IMR-90 (cell line): ENCODE data around the gene SNX32. TPM values are rescaled to one million over a fixed set of nuclear protein-coding genes. Genes with fewer than 3 reads are reported as not detected.

ENCODE experiments used
- ATAC-seq: fragments of 200-7000 bp; cut with Tn5 transposase; 2 replicates; pipeline ENCODE4 v1.9.1; 2020; ENCODE audit warnings: low read depth, mild to moderate bottlenecking, moderate library complexity
- Bru-seq: library from RNA; stranded (reverse); fragments of 400-500 nt; gene quantifications from one replicate; lab custom pipeline; 2021; lab: Mats Ljungman, UMichigan
- BruChase-seq, 2 experiments: library from RNA; stranded (reverse); fragments of 400-500 nt; gene quantifications; one replicate each; lab custom pipeline; 2021; lab: Mats Ljungman, UMichigan
- BruUV-seq: library from RNA; stranded (reverse); fragments of 400-500 nt; replicated peaks from 2 replicates; lab custom pipeline; 2021; lab: Mats Ljungman, UMichigan
- CTCF ChIA-PET: fragments of 300-600 bp; formaldehyde crosslinking; extraction: SDS; loops from one replicate; lab custom pipeline; 2021; ENCODE audit warnings: antibody characterized with exemption; lab: Yijun Ruan, JAX
- POLR2A ChIA-PET: fragments of 300-600 bp; sonication (Branson Sonifier 250); formaldehyde crosslinking; loops from one replicate; lab custom pipeline; 2022; ENCODE audit warnings: antibody characterized with exemption; ENCODE audit not compliant: unreplicated experiment; lab: Charles Lee
- DNase-seq: peaks from one replicate; pipeline ENCODE4 v3.0.0; 2013
- H2AFZ ChIP-seq: replicated peaks from 2 replicates; pipeline ENCODE3; 2013; ENCODE audit warnings: low read length, mild to moderate bottlenecking; ENCODE audit not compliant: poor library complexity
- H2AK5ac ChIP-seq: 2 replicates; pipeline ENCODE4 v1.6.1; 2013; ENCODE audit warnings: low read depth, low read length, inconsistent platforms
- H2AK9ac ChIP-seq: replicated peaks from 2 replicates; pipeline ENCODE3; 2013; ENCODE audit warnings: mild to moderate bottlenecking, low read depth, low read length, moderate library complexity; ENCODE audit not compliant: poor library complexity
- H2BK120ac ChIP-seq: 2 replicates; pipeline ENCODE4 v1.6.1; 2013; ENCODE audit warnings: low read depth, low read length, inconsistent platforms
- H2BK15ac ChIP-seq: 3 replicates; pipeline ENCODE4 v1.6.1; 2013; ENCODE audit warnings: low read depth, low read length, inconsistent platforms
- H2BK20ac ChIP-seq: 2 replicates; pipeline ENCODE4 v1.6.1; 2013; ENCODE audit warnings: low read depth, mild to moderate bottlenecking, inconsistent platforms, low read length, moderate library complexity
- H2BK5ac ChIP-seq: 2 replicates; pipeline ENCODE4 v1.6.1; 2013; ENCODE audit warnings: mild to moderate bottlenecking, low read depth, low read length, inconsistent platforms; ENCODE audit not compliant: poor library complexity, severe bottlenecking
- H3K14ac ChIP-seq: replicated peaks from 2 replicates; pipeline ENCODE4 v1.6.1; 2013; ENCODE audit warnings: low read depth, low read length, inconsistent platforms
- H3K18ac ChIP-seq: 2 replicates; pipeline ENCODE4 v1.6.1; 2013; ENCODE audit warnings: low read depth, low read length, control low read depth
- H3K23ac ChIP-seq: 2 replicates; pipeline ENCODE4 v1.6.1; 2013; ENCODE audit warnings: low read depth, low read length, inconsistent platforms
- H3K27ac ChIP-seq: 2 replicates; pipeline ENCODE4 v1.5.1; 2013; ENCODE audit warnings: mild to moderate bottlenecking, control low read depth, low read length; ENCODE audit not compliant: insufficient read depth
- H3K27me3 ChIP-seq: 2 replicates; pipeline ENCODE4 v1.6.1; 2013; ENCODE audit warnings: low read length; ENCODE audit not compliant: control insufficient read depth, insufficient read depth
- H3K36me3 ChIP-seq: 2 replicates; pipeline ENCODE4 v1.6.1; 2013; ENCODE audit warnings: low read length, mixed read lengths; ENCODE audit not compliant: control insufficient read depth, insufficient read depth
- H3K4ac ChIP-seq: 2 replicates; pipeline ENCODE4 v1.6.1; 2013; ENCODE audit warnings: low read depth, low read length, inconsistent platforms
- H3K4me1 ChIP-seq: 2 replicates; pipeline ENCODE4 v1.6.1; 2013; ENCODE audit warnings: low read length, mixed read lengths; ENCODE audit not compliant: control insufficient read depth, insufficient read depth
- H3K4me2 ChIP-seq: 2 replicates; pipeline ENCODE4 v1.6.1; 2013; ENCODE audit warnings: low read depth, mild to moderate bottlenecking, control low read depth, low read length, moderate library complexity
- H3K4me3 ChIP-seq: 2 replicates; pipeline ENCODE4 v1.5.1; 2013; ENCODE audit warnings: low read depth, mild to moderate bottlenecking, control low read depth, low read length, moderate library complexity; ENCODE audit not compliant: insufficient read depth
- H3K56ac ChIP-seq: 2 replicates; pipeline ENCODE4 v1.6.1; 2013; ENCODE audit warnings: low read length, inconsistent platforms; ENCODE audit not compliant: insufficient read depth; ENCODE audit errors: extremely low read depth
- H3K79me1 ChIP-seq, 2 experiments: 2 replicates each; pipeline ENCODE4 v1.6.1; 2013; ENCODE audit warnings: low read length in 2 of 2, inconsistent platforms in 1 of 2, low read depth in 1 of 2
- H3K9ac ChIP-seq: 2 replicates; pipeline ENCODE4 v1.6.1; 2013; ENCODE audit warnings: low read depth, low read length, control low read depth
- H3K9me1 ChIP-seq: 2 replicates; pipeline ENCODE4 v1.6.1; 2013; ENCODE audit warnings: low read length, inconsistent platforms; ENCODE audit not compliant: insufficient read depth
- H3K9me3 ChIP-seq: 2 replicates; pipeline ENCODE4 v1.6.1; 2013; ENCODE audit warnings: low read length; ENCODE audit not compliant: control insufficient read depth, insufficient read depth
- H4K20me1 ChIP-seq: 2 replicates; pipeline ENCODE4 v1.6.1; 2013; ENCODE audit warnings: low read length, inconsistent platforms; ENCODE audit not compliant: insufficient read depth
- H4K5ac ChIP-seq: 2 replicates; pipeline ENCODE4 v1.6.1; 2013; ENCODE audit warnings: mild to moderate bottlenecking, low read depth, low read length, control low read depth
- H4K8ac ChIP-seq, 2 experiments: 2 replicates each; pipeline ENCODE4 v1.6.1; 2013; ENCODE audit warnings: low read depth in 2 of 2, low read length in 2 of 2, control low read depth in 1 of 2, inconsistent platforms in 1 of 2
- H4K91ac ChIP-seq: 2 replicates; pipeline ENCODE4 v1.6.1; 2013; ENCODE audit warnings: low read depth, low read length, inconsistent platforms; ENCODE audit not compliant: insufficient read depth
- BHLHE40 ChIP-seq: fragments of 150-350 bp; IDR thresholded peaks from 2 replicates; pipeline ENCODE4 v1.6.1; 2016; ENCODE audit warnings: mild to moderate bottlenecking, low read depth, low read length
- CEBPB ChIP-seq: IDR thresholded peaks from 2 replicates; pipeline ENCODE4 v1.6.1; 2012; ENCODE audit warnings: low read depth, low read length, improper control_type of control experiment
- CHD1 ChIP-seq: IDR thresholded peaks from 2 replicates; pipeline ENCODE4 v1.6.1; 2012; ENCODE audit warnings: low read depth, low read length, improper control_type of control experiment
- CTCF ChIP-seq: conservative IDR thresholded peaks from 2 replicates; pipeline ENCODE4 v1.5.1; 2012; ENCODE audit warnings: mild to moderate bottlenecking, low read depth, low read length, improper control_type of control experiment
- FOS ChIP-seq: fragments of 150-350 bp; IDR thresholded peaks from 2 replicates; pipeline ENCODE4 v1.6.1; 2016; ENCODE audit warnings: low read depth, low read length
- MAZ ChIP-seq: IDR thresholded peaks from 2 replicates; pipeline ENCODE4 v1.6.1; 2012; ENCODE audit warnings: low read depth, mild to moderate bottlenecking, low read length, improper control_type of control experiment, moderate library complexity, borderline replicate concordance
- MXI1 ChIP-seq: IDR thresholded peaks from 2 replicates; pipeline ENCODE4 v1.6.1; 2012; ENCODE audit warnings: low read depth, mild to moderate bottlenecking, low read length, moderate library complexity, borderline replicate concordance
- POLR2A ChIP-seq: IDR thresholded peaks from 2 replicates; pipeline ENCODE4 v1.6.1; 2012; ENCODE audit warnings: mild to moderate bottlenecking, low read depth, low read length
- RAD21 ChIP-seq: IDR thresholded peaks from 2 replicates; pipeline ENCODE4 v1.6.1; 2012; ENCODE audit warnings: low read length, improper control_type of control experiment
- SMC3 ChIP-seq: fragments of 150-350 bp; IDR thresholded peaks from 2 replicates; pipeline ENCODE4 v1.6.1; 2016; ENCODE audit warnings: low read depth, mild to moderate bottlenecking, antibody characterized with exemption, low read length, moderate library complexity
- USF2 ChIP-seq: fragments of 150-350 bp; IDR thresholded peaks from 2 replicates; pipeline ENCODE4 v1.6.1; 2017; ENCODE audit warnings: mild to moderate bottlenecking, antibody characterized with exemption, low read length, low read depth
- WGBS, 2 experiments: methylation state at CpG; one replicate each; pipeline versions ENCODE4 v1.1.5 to v1.1.7; 2013; ENCODE audit warnings: missing lambda C conversion rate in 2 of 2; ENCODE audit not compliant: insufficient read length in 1 of 2; ENCODE audit errors: extremely low coverage in 2 of 2; 5-methylcytosine and 5-hydroxymethylcytosine counted together
- dilution Hi-C: fragments of 300-500 bp; cut with HindIII; formaldehyde crosslinking; loops from one replicate; pipeline ENCODE4 v1.14.3; 2018; ENCODE audit warnings: low sequenced_read_pairs; ENCODE audit not compliant: unreplicated experiment
- in situ Hi-C: fragments of 300-500 bp; cut with MboI; formaldehyde crosslinking; loops from 3 replicates; pipeline ENCODE4 v1.14.3; 2019; ENCODE audit warnings: low sequenced_read_pairs, inconsistent platforms, mixed read lengths
- intact Hi-C: fragments of 100-400 bp; cut with micrococcal nuclease; formaldehyde crosslinking; loops from 2 replicates; pipeline ENCODE4 v1.10.0; 2022
- long read RNA-seq: library from polyadenylated mRNA; unstranded; transcript quantifications from one replicate; pipeline ENCODE4 v2.0.0, GENCODE V29; 2021; ENCODE audit not compliant: unreplicated experiment
- polyA plus RNA-seq, 3 experiments: library from polyadenylated mRNA; depleted of rRNA; stranded (reverse); fragments of >200 nt; gene quantifications; 2 replicates each; pipeline ENCODE4 v1.2.3, GENCODE V29; 2012; ENCODE audit warnings: low replicate concordance in 1 of 3
- total RNA-seq: library from RNA; depleted of rRNA; stranded (reverse); fragments of >200 nt; gene quantifications from 2 replicates; pipeline ENCODE4 v1.2.3, GENCODE V29; 2012; rRNA removed

The SNX32 gene
- total RNA-seq, result 0.36 TPM in 1 of 2 replicates, not detected in the other
- polyA plus RNA-seq (2012; rRNA removed), result 0.69 and 0.79 TPM in 2 replicates
- polyA plus RNA-seq (2012; cell fraction: cytosol; rRNA removed), result 0.08 and 0.46 TPM in 2 replicates
- polyA plus RNA-seq (2012; cell fraction: nucleus; rRNA removed; ENCODE audit: low replicate concordance), result 5.7 and 6.5 TPM in 2 replicates
- Bru-seq, nascent RNA, result percentile 49 among the genes with signal in this experiment
- BruChase-seq, experiment 1, labeled RNA remaining after a 6-hour chase, result percentile 79 among the genes with signal in this experiment
- BruChase-seq, experiment 2, labeled RNA remaining after a 2-hour chase, result percentile 63 among the genes with signal in this experiment
- long read RNA-seq, partial matches to known transcripts, result 0 of 1 reads
- long read RNA-seq, other reads (novel, unspliced or antisense), result 0 of 1 reads

- ATAC-seq, result peak; percentile 100
- Histone ChIP-seq H3K56ac (peak within 1 kb of the TSS; percentile 36; the same call in 1 of the 2 replicates), H3K4me2 (peak within 1 kb of the TSS; percentile 84), H2AFZ (peak within 1 kb of the TSS; percentile 98), H4K20me1 (no peaks in the 10 kb centered on the region), H2BK120ac (peak within 1 kb of the TSS; percentile 63; the same call in 1 of the 2 replicates), H4K91ac (peak within 1 kb of the TSS; percentile 66; the same call in 1 of the 2 replicates), H3K23ac (peak within 1 kb of the TSS; percentile 86), H2AK5ac (peak within 1 kb of the TSS; percentile 85), H2BK5ac (peak within 1 kb of the TSS; percentile 71), H4K8ac (peak within 1 kb of the TSS; percentile 72 to 98), H3K9me1 (peaks cover 21% of the 10 kb centered on the region), H2BK15ac (peak within 1 kb of the TSS; percentile 64; the same call in 1 of the 3 replicates), H3K4ac (peak within 1 kb of the TSS; percentile 81), H4K5ac (peak within 1 kb of the TSS; percentile 69), H3K27me3 (peaks cover 16% of the 10 kb centered on the region), H3K79me1 (peaks cover 6 to 12% of the 10 kb centered on the region in 2 experiments; a peak in 2 of 4 replicates), H3K14ac (peak within 1 kb of the TSS; percentile 81), H3K27ac (peak within 1 kb of the TSS; percentile 28; the same call in 1 of the 2 replicates), H3K4me1 (peaks cover 3% of the 10 kb centered on the region), H3K18ac (peak within 1 kb of the TSS; percentile 63), H3K4me3 (peak within 1 kb of the TSS; percentile 57), H2AK9ac (peak within 1 kb of the TSS; percentile 96), H2BK20ac (peak within 1 kb of the TSS; percentile 32; the same call in 1 of the 2 replicates), H3K9ac (peak within 1 kb of the TSS; percentile 59), H3K9me3 (no peaks in the 10 kb centered on the region), H3K36me3 (no peaks in the 10 kb centered on the region)
- ChIA-PET POLR2A (interaction anchor here (0.5 kb wide), 1 partner anchor 179 kb away, joined by 7 read pairs; no protein-coding TSS in a partner anchor), CTCF (no interaction called here)
- intact Hi-C loops (no loop called here), dilution Hi-C loops (no loop called here), in situ Hi-C loops (no loop called here)
- 2% methylated on average over 34 of the region's 63 CpGs; no CpG with 5 or more reads in 1 of the 2 experiments for WGBS, 2 experiments
- TF ChIP-seq BHLHE40 (peak; percentile 60), USF2 (peak; percentile 87), CTCF (no peak), CHD1 (no peak), RAD21 (no peak), POLR2A (no peak), CEBPB (no peak), MXI1 (peak; percentile 40; the same call in 1 of the 2 replicates), SMC3 (no peak), MAZ (peak; percentile 97), FOS (peak; percentile 76; the same call in 1 of the 2 replicates)
- BruUV-seq, result no TSS peak
- peak; percentile 90 for DNase-seq
Observed at GRCh38 chr11:65833297-65834030, at the start of gene SNX32. TSS of gene SNX32 (plus strand) at chr11:65833963. CDS start at chr11:65834066, 103 bp downstream.
